Astrocyte of the spinal cord (primary cell): ENCODE results near the gene SPOCK3.
"Not testable (repeated sequence)": the region's sequence is repeated elsewhere in the genome, so short reads cannot be mapped to it uniquely, and the experiment has no call there.

Source experiments
- DNase-seq: peaks from one replicate; pipeline ENCODE4 v3.0.0; 2011; ENCODE audit warnings: low read depth, low spot score
- H3K4me3 ChIP-seq: 2 replicates; pipeline ENCODE4 v1.5.1; 2011; ENCODE audit warnings: low read depth, mild to moderate bottlenecking, low read length, moderate library complexity
- in situ Hi-C: cut with HindIII; loops from 2 replicates; pipeline ENCODE4 v1.10.0; 2017; ENCODE audit warnings: low sequenced_read_pairs
- TF ChIP-seq, protein P1 (sequence below): IDR thresholded peaks from 2 replicates; pipeline ENCODE4 v1.5.1; 2012; ENCODE audit warnings: low read depth, mild to moderate bottlenecking, low read length, inconsistent platforms

The SPOCK3 gene

GRCh38 chr4:167234316-167234881, at the start of gene SPOCK3:
Gene SPOCK3 (minus strand): TSS chr4:167234494.
- peak; percentile 39 for DNase-seq
- TF ChIP-seq, protein P1, sequence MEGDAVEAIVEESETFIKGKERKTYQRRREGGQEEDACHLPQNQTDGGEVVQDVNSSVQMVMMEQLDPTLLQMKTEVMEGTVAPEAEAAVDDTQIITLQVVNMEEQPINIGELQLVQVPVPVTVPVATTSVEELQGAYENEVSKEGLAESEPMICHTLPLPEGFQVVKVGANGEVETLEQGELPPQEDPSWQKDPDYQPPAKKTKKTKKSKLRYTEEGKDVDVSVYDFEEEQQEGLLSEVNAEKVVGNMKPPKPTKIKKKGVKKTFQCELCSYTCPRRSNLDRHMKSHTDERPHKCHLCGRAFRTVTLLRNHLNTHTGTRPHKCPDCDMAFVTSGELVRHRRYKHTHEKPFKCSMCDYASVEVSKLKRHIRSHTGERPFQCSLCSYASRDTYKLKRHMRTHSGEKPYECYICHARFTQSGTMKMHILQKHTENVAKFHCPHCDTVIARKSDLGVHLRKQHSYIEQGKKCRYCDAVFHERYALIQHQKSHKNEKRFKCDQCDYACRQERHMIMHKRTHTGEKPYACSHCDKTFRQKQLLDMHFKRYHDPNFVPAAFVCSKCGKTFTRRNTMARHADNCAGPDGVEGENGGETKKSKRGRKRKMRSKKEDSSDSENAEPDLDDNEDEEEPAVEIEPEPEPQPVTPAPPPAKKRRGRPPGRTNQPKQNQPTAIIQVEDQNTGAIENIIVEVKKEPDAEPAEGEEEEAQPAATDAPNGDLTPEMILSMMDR = no peak
- in situ Hi-C loops = no loop called here

DNA sequence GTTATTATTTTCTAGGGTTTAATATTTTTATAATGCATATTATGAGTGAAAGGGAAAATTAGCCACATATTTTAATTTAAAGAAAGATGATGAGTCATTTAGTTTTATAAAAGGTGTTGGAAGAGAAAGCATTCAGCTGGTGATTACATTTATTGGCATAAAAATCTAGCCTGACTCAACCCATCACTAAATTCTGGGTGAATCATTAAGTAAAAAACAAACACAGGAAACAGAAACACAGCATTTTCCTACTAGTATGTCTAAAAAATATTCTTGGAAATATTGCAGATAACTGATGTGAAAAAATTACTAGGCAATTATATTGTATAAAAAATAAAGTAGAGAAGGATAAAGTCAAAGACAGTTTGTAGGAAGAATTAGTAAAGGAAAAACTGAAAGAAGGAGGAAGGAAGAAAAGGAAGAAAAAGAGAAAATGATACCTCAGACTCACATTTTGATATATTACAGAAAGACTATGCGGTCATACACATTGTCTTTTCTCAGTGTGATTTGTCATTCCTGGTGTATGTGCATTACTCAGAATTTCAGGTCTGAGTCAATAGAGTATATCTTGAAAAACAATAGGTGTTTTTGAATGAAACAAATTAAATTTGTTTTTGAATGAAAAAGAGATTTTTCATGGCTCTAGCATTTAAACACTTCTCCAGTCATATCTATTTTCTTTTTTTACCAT, 48.0 kb upstream of the SPOCK3 start:
- DNase-seq = peak; percentile 13
- in situ Hi-C loops = no loop called here
- no peak overlapping the region for H3K4me3 ChIP-seq
- TF ChIP-seq, protein P1 = no peak

More at GRCh38 chr4:167234316-167234881, at the start of gene SPOCK3:
- peak within 1 kb of the TSS; percentile 65 for H3K4me3 ChIP-seq

GRCh38 chr4:167281545-167281944, 47.3 kb upstream of the SPOCK3 start:
- DNase-seq, H3K4me3 ChIP-seq, in situ Hi-C loops: not testable (repeated sequence)

DNA sequence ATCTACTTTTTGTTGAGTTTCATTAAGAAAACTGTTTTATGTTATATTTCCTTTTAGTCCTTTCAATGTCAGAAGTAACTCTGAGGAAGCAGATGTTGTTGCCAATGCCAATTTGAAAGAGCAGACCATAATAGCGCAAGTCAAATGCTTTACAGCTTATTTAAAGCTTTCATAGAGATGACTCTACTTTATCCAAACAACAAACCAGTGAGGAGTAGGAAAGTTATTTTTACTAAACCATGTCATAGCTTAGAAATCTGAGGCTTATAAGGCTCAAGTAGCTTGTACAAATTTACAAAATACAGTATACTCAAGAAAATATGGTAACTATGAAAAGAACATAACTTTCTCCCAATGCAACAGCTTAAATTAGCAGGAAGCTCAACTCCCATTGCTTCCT, 40.1 kb upstream of the SPOCK3 start:
- DNase-seq = peak; percentile 61
- H3K4me3 ChIP-seq = no peak overlapping the region
- TF ChIP-seq, protein P1 = no peak
- in situ Hi-C loops = no loop called here

- no peak for DNase-seq
Observed at GRCh38 chr4:167265231-167265630, 30.9 kb upstream of the SPOCK3 start.

DNA sequence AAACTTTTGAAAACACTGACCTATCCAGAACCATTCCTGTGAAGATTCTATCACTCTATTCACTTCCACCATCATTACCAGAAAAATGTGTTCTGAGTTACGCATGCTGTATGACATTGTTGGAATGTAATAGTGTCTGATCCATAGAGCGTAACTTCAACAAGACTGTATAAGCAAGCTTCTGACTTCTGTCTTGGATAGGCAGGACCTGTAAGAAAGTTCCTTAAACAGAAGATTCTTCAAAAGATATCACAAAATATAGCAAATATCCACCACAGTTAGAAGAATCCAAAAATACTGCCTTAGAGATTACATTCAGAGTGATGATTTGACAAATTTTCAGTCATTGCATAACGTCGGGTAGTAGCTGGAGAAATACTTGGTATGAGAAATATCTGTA, 14.0 kb upstream of the SPOCK3 start:
- in situ Hi-C loops = no loop called here

More at GRCh38 chr4:167265231-167265630, 30.9 kb upstream of the SPOCK3 start:
- TF ChIP-seq, protein P1 = no peak
- in situ Hi-C loops = no loop called here
- H3K4me3 ChIP-seq = no peak overlapping the region

GRCh38 chr4:167239627-167240026, 5.3 kb upstream of the SPOCK3 start:
- in situ Hi-C loops = no loop called here
- TF ChIP-seq, protein P1 = no peak
- DNase-seq = no peak
- no peak overlapping the region for H3K4me3 ChIP-seq

More for the DNA sequence above, 14.0 kb upstream of the SPOCK3 start:
- DNase-seq = no peak
- H3K4me3 ChIP-seq = no peak overlapping the region
- TF ChIP-seq, protein P1 = no peak
